Left ventricle myocardium inferior (tissue), 1 donor: ENCODE measurements around the gene ANKRD44. TPM values are rescaled to one million over a fixed set of nuclear protein-coding genes. Genes with fewer than 3 reads are reported as not detected.

Experiments used
- DNase-seq: peaks from one replicate; pipeline ENCODE4 v3.0.0-alpha.2; 2020
- H3K27ac ChIP-seq: fragments of 200-600 bp; replicated peaks from 2 replicates; pipeline ENCODE4 v1.8.0; 2021
- H3K27me3 ChIP-seq: fragments of 200-600 bp; 2 replicates; pipeline ENCODE4 v1.8.0; 2021; ENCODE audit warnings: low read depth
- H3K36me3 ChIP-seq: fragments of 200-600 bp; 2 replicates; pipeline ENCODE4 v1.8.0; 2021
- H3K4me1 ChIP-seq: fragments of 200-600 bp; 2 replicates; pipeline ENCODE4 v1.8.0; 2021
- H3K4me3 ChIP-seq: fragments of 200-600 bp; 2 replicates; pipeline ENCODE4 v1.8.0; 2021; ENCODE audit warnings: mild to moderate bottlenecking, moderate library complexity
- H3K9me3 ChIP-seq: fragments of 200-600 bp; replicated peaks from 2 replicates; pipeline ENCODE4 v1.8.0; 2021
- intact Hi-C: fragments of 100-400 bp; cut with micrococcal nuclease; formaldehyde crosslinking; loops from one replicate; pipeline ENCODE4 v1.11.0; 2022
- total RNA-seq: library from RNA; stranded (reverse); fragmentation: NEBNext Ultra II Directional; extraction: Animal tissue kit (Norgen Biotek cat#: 25700); gene quantifications from one replicate; pipeline ENCODE4 v1.2.1, GENCODE V29; 2021
- TF ChIP-seq, protein P1 (sequence below): fragments of 200-600 bp; IDR thresholded peaks from 2 replicates; pipeline ENCODE4 v1.8.0; 2021; ENCODE audit warnings: antibody characterized with exemption, mild to moderate bottlenecking, borderline replicate concordance
- donor health status: DM: no; HTN: yes; CAD: no; lungs with severe emphysema.

Gene ANKRD44
- total RNA-seq, 1 donor from 2014 or later = 7.1 TPM

- Histone ChIP-seq H3K9me3 (no peaks in the 10 kb centered on the region), H3K4me1 (no peaks in the 10 kb centered on the region), H3K4me3 (no peak overlapping the region), H3K27ac (no peak overlapping the region), H3K36me3 (no peaks in the 10 kb centered on the region), H3K27me3 (no peaks in the 10 kb centered on the region)
- intact Hi-C loops = no loop called here
- DNase-seq = no peak
- TF ChIP-seq, protein P1, sequence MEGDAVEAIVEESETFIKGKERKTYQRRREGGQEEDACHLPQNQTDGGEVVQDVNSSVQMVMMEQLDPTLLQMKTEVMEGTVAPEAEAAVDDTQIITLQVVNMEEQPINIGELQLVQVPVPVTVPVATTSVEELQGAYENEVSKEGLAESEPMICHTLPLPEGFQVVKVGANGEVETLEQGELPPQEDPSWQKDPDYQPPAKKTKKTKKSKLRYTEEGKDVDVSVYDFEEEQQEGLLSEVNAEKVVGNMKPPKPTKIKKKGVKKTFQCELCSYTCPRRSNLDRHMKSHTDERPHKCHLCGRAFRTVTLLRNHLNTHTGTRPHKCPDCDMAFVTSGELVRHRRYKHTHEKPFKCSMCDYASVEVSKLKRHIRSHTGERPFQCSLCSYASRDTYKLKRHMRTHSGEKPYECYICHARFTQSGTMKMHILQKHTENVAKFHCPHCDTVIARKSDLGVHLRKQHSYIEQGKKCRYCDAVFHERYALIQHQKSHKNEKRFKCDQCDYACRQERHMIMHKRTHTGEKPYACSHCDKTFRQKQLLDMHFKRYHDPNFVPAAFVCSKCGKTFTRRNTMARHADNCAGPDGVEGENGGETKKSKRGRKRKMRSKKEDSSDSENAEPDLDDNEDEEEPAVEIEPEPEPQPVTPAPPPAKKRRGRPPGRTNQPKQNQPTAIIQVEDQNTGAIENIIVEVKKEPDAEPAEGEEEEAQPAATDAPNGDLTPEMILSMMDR = no peak
These were observed 357.6 kb downstream of the ANKRD44 start for GRCh38 chr2:196952936-196953335.

DNA sequence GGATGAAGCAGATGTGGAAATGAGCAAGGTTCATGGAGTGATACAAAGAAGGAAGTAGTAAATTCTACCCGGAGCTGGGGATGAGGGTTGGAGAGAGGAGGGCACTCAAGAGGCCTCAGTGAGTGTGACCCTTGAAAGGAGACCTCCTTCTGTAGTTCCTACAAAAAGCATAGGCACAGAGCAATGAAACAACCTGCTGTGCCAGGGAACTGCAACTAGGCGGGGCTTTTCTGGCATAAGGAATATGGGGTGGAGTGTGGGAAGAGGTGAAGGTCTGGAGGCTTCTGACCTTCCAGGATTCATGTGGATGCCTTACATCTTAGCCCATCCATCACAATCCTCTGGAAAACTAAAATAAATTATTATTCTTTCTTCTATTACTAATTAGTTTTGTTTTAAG, 358.6 kb downstream of the ANKRD44 start:
- no peaks in the 10 kb centered on the region for H3K9me3 ChIP-seq
- H3K4me3 ChIP-seq = no peak overlapping the region
- TF ChIP-seq, protein P1 = no peak
- H3K4me1 ChIP-seq = no peaks in the 10 kb centered on the region
- intact Hi-C loops = no loop called here
- no peak overlapping the region for H3K27ac ChIP-seq
- H3K27me3 ChIP-seq = no peaks in the 10 kb centered on the region
- no peak for DNase-seq
- no peaks in the 10 kb centered on the region for H3K36me3 ChIP-seq

GRCh38 chr2:196949116-196949515, 361.5 kb downstream of the ANKRD44 start:
- Histone ChIP-seq H3K36me3 (no peaks in the 10 kb centered on the region), H3K4me3 (no peak overlapping the region), H3K27ac (no peak overlapping the region), H3K27me3 (no peaks in the 10 kb centered on the region), H3K9me3 (no peaks in the 10 kb centered on the region), H3K4me1 (no peaks in the 10 kb centered on the region)
- DNase-seq = no peak
- TF ChIP-seq, protein P1 = no peak
- intact Hi-C loops = no loop called here

- H3K36me3 ChIP-seq = no peaks in the 10 kb centered on the region
- no peak for DNase-seq
- H3K4me1 ChIP-seq = peaks cover 9% of the 10 kb centered on the region
- H3K27ac ChIP-seq = no peak overlapping the region
- TF ChIP-seq, protein P1 = no peak
- no peak overlapping the region for H3K4me3 ChIP-seq
- H3K9me3 ChIP-seq = no peaks in the 10 kb centered on the region
- intact Hi-C loops = no loop called here
- H3K27me3 ChIP-seq = no peaks in the 10 kb centered on the region
These were observed 366.0 kb downstream of the ANKRD44 start for GRCh38 chr2:196944570-196944969.

GRCh38 chr2:196941398-196942078, 369.0 kb downstream of the ANKRD44 start:
- TF ChIP-seq, protein P1 = no peak

More at GRCh38 chr2:196941398-196942078, 369.0 kb downstream of the ANKRD44 start:
- peak overlapping the region; percentile 41 for H3K27ac ChIP-seq
- H3K9me3 ChIP-seq = no peaks in the 10 kb centered on the region
- no peaks in the 10 kb centered on the region for H3K36me3 ChIP-seq
- DNase-seq = no peak
- H3K4me3 ChIP-seq = no peak overlapping the region
- intact Hi-C loops = no loop called here
- no peaks in the 10 kb centered on the region for H3K27me3 ChIP-seq
- peaks cover 9% of the 10 kb centered on the region for H3K4me1 ChIP-seq
